NCI-H1417 (cell line): ENCODE results near the gene TSR3.

Experiments used
- DNase-seq, 3 experiments: peaks; one replicate each; lab custom pipeline; 2025; lab: John Stamatoyannopoulos, UW

TSR3 gene

DNA sequence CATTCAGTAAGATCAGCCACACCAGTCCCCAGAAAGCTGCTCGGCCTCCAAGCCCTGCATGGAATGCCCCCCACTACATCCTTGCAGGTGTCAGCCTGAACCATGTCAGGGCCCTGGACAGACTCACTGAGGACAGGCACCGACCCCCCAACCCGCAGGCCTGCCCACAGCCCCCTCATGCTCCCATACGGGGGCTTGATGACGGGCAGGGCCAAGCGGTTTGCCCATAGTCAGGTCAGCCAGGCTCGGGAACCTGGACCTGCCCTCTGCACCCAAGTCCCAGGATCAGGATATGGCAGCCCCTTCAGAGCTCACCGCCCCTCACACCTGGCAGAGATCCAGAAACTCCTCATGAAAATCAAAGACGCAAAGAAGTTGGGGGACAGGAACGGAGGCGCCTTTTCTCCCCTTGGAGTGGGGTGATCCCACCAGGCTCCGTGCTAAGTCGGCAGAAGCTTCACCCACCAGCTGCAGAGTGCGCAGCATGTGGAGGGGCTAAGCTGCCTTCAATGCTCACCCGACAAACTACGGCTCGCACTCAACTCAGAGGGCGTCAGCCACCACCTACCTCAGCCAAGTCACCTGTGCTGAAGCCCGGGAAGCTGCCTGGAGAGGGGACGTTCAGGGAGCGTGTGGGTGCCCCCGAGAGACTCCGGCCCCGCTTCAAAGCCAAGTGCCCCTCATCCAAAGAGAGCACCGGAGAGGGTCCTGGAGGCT, 26.6 kb upstream of the TSR3 start:
- DNase-seq, result peak in 2 of 3 experiments; percentile 7 to 34

DNA sequence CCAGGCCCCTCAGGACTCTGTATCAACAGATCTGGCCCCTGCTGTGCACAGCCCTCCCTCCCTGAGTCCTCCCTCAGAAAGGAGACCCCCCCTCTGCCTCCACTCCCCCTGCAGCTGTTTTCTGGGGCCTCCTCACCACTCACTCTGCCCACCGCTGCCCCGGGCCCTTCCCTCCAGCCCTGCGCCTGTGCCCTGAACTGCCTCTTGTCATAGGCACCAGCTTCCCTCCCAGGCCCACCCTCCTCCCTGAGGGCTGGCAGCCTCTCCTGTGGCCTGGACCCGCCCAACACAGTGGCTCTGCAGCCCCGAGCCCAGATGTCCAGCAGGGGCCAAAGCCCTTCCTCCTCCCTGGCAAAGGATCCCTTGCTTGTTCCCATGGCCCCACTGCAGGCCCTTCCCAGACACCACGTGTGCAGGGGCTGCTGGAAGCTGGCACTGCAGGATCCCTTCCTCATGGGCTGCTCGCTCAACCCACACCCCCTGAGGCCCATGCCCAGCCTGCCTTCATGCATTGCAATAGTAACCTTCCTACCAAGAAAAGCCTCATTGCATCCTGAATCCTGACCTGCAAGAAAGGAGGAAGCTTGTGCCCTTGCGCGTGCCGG, 25.8 kb upstream of the TSR3 start:
- no peak for DNase-seq

DNA sequence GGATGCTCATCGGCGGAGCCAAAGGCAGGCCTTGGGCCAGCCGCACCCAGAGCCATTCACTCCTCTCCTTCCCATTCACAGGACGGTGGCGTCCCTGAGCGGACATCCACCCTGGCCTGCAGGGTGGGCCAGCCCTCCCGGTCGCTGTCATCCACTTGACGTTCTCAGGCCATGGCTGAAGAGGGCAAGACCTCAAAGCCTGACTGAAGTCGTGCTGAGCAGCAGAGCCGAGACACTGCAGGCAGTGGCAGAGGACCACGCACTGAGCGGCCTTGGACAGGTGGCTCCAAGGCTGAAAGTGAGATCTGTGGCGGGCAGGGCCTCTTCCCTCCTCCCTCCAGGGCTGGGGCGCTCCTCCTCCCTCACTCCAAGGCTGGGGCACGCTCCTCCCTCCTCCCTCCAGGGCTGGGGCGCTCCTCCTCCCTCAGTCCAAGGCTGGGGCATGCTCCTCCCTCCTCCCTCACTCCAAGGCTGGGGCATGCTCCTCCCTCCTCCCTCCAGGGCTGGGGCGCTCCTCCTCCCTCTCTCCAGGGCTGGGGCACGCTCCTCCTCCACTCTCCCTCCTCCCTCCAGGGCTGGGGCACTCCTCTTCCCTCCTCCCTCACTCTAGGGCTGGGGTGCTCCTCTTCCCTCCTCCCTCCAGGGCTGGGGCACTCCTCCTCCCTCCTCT, 24.2 kb upstream of the TSR3 start:
- no peak for DNase-seq

DNA sequence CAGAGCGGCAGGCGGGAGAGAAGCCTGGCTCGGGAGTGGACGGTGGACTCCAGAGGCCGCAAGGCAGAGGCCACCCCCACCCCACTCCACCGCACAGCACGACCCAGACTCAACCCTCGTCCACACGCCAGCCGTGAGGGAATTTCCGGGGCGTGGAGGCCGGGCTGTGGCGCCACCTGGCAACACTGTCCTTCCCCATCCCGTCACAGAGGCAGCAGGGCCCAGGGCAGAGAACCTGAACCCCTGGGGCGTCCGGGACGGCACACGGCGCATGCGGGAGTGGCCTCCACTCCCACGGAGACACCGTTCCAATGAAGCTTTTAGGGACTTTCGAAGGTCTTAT, 23.6 kb upstream of the TSR3 start:
- DNase-seq, result no peak

DNA sequence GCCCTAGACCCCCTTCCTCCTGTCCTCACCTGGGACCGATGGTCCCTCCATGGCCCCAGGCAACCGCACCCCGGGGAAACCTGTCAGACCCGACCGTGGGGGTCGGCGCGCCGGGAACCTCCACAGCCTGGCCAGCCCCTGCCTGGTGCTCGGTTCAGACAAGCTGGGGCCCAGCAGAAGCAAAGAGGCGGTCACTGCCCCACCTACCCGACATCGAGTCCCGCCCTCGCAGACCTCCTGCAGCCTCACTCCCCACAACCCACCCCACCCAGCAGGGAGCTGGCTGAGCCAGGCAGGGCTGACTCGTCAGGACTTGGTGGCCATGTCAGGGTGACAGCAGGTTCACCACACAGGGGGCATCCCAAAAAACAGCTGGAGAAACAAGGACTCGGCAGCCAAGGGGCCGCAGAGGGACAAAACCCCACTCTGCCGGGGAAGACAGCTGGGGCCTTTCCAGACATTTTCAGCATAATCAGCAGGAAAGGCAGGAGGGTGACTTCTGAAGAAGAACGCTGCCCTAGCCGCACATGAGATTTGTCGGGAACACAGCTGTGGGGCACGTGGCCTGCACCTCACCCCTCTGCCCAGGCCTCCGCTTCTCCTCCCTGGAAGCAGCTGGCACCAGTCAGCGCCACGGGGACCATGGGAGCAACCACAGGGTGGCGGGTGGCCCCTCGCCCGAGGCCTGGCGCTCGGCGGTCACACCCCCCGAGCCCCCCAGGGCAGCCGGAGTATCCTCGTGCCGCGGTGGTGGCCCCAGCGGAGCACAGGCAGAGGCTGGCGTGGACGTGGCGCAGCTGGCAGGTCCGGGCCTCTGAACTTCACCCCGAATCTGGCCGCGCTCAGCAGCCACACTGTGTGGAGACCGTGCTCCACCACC, 23.0 kb upstream of the TSR3 start:
- DNase-seq, result no peak

DNA sequence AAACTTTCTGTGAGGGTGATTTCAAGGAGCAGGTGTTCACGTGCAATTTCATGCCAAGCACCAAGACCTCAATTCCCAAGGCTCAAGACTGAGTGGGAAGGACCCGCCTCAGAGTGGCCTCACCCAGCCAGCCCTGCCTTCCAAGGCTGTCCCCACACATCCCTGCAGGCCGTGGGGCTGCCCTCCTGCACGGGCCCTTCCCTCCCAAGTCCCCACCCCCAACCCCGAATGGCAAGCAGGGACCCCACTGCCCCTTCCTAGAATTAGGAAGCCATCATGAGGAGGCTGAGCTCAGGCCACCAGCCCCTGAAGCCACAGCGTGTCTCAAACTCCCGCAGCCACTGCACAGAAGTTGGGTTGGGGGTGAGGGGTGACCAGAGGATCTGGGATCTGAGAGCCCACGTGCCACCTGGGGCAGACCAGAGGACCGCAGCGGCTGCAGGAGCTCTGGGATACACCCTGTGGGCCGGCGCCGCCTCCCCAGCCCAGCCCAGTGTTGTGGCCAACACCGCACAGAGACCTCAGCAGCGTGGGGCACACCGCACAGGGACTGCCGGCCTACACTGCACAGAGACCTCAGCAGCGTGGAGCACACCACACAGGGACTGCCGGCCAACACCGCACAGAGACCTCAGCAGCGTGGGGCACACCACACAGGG, 20.7 kb upstream of the TSR3 start:
- DNase-seq, result no peak

DNA sequence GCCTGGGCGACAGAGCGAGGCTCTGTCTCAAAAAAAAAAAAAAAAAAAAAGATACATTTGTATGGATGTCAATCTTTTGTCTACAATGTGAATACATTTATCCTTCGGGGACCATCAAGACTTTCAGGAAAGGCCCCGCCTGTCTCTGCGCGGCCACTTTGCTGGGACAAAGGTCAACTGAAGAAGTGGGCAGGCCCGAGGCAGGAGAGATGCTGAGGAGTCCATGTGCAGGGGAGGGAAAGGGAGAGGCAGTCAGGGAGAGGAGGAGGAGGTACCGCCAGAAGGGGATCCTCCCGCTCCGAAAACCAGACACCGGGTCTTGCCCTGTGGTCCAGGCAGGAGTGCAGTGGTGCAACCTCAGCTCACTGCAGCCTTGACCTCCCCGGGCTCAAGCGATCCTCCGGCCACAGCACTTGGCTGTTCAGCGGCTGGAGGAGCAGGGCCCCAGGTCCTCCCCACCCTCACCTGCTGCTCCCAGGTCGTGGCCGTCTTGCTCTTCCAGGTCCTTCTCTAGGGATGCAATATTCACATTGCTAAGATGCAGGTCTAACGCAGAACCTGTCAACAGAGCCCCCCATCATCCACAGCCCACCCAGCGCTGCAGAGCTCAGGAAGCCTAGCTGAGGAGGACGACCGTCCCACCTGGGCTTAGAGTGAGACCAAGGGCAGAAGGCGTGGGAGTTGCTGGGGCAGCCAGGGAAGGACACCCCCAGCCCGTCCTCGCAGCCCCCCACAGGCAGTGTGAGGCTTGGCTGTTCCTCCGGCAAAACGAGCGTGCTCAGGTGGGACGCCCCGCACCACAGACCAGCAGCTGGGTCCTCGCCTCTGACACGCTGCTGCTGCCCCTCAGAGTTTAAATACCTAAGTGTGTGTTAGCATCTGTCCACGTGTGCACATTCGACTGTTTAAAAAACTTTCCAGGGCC, 19.6 kb upstream of the TSR3 start:
- no peak for DNase-seq

DNA sequence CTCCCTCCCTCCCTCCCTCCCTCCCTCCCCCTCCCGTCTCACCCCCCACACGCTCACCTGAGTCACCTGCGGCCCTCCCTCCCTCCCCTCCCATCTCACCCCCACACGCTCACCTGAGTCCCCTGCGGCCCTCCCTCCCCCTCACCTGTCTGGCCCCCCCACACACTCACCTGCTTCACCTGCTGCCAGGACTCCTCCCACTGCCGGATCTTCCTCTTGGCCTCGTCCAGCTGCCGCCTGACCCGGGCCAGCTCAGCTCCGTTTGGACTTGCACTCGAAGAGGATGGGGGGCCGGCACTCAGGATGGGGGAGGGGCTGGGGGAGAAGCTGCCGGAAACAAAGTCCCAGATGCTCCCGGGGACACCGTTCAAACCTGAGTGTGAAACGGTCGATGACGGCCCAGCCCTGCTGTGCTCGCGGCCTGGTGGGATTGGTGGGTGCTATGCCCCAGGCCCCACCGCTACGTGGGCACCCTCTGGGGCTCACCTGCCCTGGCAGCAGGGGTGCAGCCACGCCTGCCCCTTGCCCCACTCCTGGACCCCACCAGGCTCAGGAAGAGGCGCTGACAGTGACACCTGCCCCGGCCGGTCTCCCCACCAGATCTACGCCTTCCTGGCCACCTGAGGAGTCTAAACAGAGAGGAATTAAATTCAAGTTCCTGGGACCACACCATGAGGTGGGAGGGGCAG, 16.0 kb upstream of the TSR3 start:
- DNase-seq, result peak; percentile 66 to 81 (median 79)

DNA sequence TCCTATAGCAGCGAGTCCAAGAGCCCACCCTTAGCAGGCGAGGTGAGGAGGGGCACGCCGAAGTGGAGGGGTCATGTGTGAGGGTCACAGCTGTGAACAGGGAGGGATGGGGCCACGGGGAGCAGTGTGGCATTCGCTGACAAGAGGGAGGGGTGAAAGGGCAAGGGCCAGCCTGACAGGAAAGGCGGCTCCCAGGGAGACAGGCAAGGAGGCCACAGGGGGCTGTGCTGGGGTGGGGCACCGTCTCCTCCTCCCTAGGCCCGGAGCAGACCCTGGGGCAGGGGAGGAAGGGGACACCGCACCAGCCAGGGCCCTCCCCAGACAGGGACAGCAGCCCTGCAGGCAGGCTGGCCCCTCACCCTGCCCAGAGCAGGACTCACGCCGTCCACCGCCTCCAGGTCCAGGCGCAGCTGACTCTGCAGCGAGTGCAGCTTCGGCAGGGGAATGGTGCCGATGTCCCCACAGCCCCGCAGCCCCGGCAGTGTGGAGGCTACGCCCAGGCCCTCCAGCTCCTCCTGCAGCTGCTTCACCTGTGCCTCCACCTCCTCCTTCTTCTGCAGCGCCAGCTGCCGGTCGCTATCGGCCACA, 15.1 kb upstream of the TSR3 start:
- DNase-seq, result peak in 2 of 3 experiments; percentile 67 to 77

DNA sequence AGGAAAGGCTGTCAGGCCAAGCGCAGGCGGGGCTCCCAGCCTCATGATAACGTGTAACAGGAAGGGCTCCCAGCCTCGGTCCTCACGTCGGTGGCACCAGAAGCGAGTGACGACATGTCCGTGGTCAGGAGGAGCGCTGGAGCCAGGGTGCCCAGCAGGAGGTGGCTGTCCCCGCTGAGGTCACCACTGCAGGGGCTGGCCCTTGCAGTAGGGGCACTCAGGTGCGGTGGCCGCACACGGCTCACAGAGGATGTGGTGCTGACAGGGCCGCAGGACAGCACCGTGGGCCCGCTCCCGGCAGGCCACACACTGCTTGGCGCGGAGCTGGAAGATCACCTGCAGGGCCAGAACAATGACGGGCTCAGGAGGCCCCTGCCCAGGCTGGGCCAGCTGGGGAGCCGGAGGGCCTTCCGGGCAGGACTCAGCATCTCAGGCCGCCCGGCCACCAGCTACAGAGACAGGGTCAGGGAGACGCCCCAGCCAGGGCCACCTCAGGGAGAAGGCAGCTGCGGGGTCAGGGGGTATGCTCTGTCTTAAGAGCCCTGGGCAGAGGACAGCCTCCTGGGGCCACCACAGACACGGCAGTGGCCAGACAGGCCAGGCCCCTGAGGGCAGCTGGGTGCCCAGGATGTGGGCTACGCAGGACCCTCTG, 14.5 kb upstream of the TSR3 start:
- no peak for DNase-seq

DNA sequence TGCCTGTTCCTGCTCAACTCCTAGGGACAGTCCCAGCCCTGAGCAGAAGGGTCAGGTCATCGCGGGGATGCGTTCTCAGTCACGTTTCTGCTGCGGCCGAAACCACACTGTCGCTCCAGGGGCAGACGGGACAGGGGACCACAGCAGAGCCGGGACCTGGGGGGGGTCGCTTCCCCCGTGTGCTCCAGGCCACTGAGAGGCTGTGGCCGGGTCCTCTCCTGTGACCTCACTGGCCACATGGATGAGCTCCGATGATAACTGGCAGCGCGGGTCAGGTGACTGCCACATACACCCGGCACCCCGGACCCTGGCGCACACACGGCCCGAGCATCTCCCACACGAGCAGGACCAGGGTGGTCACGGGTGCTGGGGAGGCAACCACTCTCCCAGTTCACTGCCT, 12.8 kb upstream of the TSR3 start:
- no peak for DNase-seq

DNA sequence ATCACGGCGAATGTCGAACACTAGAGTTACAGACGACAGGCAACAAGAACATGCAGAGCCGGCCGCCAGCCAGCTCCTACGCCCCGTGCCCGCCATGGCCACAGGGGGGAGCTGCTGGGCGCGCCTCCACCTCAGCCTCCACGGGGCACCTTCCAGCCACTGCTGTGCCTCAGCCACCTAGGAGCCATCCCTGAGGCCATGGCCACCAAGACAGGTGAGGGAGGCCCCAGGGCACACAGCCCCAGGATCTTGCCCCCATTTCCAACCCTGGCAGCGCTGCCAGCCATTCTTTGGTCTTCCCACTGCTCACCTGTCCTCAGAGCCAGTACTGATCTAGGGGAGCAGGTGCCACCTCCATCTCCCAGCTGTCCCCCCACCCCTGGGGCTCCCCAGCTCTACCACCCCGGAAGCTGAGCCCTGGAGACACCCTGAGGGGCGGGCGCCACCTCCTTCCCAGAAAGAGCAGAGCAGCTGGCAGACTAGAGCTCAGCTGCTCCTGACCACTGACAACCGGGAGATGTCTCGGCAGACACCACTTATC, 11.9 kb upstream of the TSR3 start:
- DNase-seq, result peak; percentile 29 to 53 (median 43)

DNA sequence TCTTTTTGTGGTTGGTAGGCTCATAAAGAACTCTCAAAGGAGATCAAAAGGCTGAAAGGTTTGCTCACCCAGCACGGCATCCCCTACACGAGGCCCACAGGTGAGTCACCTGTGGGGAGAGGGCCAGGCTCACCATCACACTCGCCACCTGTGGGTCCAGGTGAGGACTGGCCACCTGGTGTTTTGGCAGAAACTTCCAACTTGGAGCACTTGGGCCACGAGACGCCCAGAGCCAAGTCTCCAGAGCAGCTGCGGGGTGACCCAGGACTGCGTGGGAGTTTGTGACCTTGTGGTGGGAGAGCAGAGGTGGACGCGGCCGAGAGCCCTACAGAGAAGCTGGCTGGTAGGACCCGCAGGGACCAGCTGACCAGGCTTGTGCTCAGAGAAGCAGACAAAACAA, 11.1 kb upstream of the TSR3 start:
- no peak for DNase-seq

DNA sequence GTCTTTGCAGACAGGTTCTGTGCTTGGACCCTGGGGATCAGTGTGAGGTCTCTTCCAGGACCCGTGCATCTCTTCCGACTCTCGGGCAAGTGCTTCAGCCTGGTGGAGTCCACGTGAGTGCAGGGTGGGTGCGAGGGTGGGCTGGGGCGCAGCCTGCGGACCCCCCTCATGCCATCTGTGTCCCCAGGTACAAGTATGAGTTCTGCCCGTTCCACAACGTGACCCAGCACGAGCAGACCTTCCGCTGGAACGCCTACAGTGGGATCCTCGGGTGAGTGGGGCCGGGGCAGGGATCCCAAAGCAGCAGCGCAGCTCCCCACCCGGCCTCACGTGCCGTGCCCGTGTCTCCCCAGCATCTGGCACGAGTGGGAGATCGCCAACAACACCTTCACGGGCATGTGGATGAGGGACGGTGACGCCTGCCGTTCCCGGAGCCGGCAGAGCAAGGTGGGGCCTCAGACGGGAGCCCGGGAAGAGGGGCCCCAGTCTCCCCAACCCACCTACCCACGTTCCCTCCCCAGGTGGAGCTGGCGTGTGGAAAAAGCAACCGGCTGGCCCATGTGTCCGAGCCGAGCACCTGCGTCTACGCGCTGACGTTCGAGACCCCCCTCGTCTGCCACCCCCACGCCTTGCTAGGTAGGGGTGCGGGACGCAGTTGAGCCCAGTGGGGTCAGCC, 10.1 kb upstream of the TSR3 start:
- DNase-seq, result no peak

DNA sequence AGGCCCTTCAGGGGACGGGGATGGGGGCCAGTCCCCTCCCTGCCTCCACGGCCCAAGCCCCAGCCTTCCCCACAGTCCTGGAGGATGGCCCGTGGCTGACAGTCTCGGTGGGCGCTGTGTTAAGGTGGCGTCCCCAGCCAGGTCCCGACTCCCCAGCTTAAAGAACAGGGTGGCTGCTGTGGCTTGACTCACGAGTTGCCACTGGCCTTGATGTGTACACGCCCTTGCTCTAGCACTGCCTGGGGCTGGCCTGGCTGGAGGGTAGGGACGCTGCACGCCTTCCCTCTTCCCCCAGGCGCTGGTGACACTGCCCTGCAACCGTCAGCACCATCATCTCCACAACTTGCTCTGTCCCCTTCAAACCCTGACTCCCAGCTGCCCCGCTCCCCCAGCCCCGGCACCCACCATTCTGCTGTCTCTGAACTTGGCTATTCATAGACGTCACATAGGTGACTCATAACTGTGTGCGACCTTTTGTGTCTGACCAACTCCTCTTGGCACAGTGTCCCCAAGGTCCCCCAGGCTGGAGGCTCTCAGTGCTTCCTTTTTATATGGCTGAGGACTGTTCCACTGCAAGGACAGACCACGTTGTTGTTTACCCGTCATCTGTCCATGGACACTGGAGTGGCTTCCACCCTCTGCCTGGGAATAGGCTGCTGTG, 6.4 kb upstream of the TSR3 start:
- DNase-seq, result no peak

DNA sequence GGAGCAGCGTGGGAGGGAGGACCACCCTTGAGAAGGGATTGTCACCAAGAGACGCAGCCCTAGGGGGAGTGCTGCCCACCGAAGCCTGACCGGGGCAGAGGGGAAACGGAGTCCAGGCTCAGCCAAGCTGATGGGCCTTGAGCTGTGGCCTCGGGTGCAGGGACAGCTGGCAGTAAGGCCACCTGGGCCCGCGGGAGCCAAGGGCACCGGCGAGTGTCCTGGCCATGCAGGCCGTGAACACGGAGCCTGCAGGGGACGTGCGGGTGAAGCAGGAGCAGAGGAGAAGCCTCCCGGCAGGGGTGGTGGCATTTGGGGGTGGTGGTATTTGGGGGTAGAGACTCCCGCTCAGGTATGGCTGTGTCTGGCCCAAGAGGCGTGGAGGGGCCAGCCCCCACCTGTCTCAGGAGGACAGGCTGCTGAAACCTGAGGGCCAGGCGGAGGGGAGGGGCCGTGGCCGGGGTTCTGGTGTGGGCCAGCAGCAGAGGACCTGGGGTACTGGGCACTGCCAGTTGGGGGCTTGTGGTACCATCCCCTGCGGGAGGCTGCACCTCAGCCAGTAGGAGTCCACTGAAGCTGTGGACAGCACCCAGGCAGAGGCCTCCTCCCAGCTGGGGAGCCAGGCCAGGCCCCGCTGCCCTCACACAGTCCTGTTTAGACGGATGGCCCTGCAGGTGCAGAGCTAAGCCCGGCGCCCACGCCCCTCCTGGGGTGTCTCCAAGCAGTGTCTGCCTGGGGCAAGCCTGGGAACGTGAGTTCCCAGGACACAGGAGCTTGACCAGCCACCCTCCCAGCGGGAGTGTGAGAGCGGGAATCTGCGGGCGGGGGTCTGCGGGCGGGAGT, 4.6 kb upstream of the TSR3 start:
- DNase-seq, result no peak

DNA sequence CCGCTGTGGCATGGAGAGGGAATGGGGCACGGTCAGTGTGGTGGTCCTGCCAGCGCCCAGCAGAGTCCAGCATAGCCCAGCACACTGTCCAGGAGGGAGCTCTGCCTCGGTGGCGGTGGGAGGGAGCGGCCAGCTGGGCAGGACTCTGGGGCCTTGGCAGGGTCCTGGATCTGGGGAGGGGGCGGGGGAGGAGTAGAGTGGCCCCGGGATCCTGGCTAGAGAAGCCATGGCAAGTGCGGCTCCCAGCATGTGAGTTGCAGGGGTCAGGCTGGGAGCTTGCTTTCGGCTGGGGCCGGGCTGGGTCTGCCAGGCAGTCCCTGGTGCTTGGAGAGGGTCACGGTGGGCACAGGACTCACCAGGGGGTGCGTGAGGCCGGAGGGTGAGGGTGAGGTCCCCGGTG, 3.9 kb upstream of the TSR3 start:
- DNase-seq, result no peak
